ENCODE results near the gene NAXD.

GRCh38 chr13:110574161-110574560, 41.2 kb upstream of the NAXD start:
- TF ChIP-seq POLR2A (IDR thresholded peaks at IDR 0.05) (no peak), CTCF (IDR thresholded peaks at IDR 0.05 in 8 of 11, conservative IDR thresholded peaks at IDR 0.05 in 3 of 11) (no peak), POLR2AphosphoS5 (IDR thresholded peaks at IDR 0.05) (no peak)

Data from spleen (tissue), 7 donors.